NCI-H748 treated with DMSO at 0.1 percent for 48 hours (cell line): ENCODE results near the gene AGPAT2.

ENCODE experiments used
- DNase-seq: peaks from one replicate; lab custom pipeline; 2025; lab: John Stamatoyannopoulos, UW

Gene AGPAT2

GRCh38 chr9:136661641-136662325 is 25.5 kb downstream of the AGPAT2 start:
- no peak for DNase-seq

GRCh38 chr9:136660971-136661550 is 26.2 kb downstream of the AGPAT2 start:
- DNase-seq, result no peak

- no peak for DNase-seq
These were observed 27.1 kb downstream of the AGPAT2 start for GRCh38 chr9:136659861-136660784.

- no peak for DNase-seq
These were observed 28.3 kb downstream of the AGPAT2 start for GRCh38 chr9:136658849-136659535.

- DNase-seq, result no peak
These were observed 29.0 kb downstream of the AGPAT2 start for GRCh38 chr9:136657974-136658848.

GRCh38 chr9:136656795-136657611 is 30.3 kb downstream of the AGPAT2 start:
- DNase-seq, result no peak

- no peak for DNase-seq
These were observed 31.0 kb downstream of the AGPAT2 start for GRCh38 chr9:136656183-136656738.

GRCh38 chr9:136655536-136656182 is 31.6 kb downstream of the AGPAT2 start:
- DNase-seq, result no peak

- DNase-seq, result no peak
These were observed 32.3 kb downstream of the AGPAT2 start for GRCh38 chr9:136654820-136655535.

GRCh38 chr9:136653323-136654079 is 33.8 kb downstream of the AGPAT2 start:
- no peak for DNase-seq

GRCh38 chr9:136651860-136652259 is 35.4 kb downstream of the AGPAT2 start:
- DNase-seq, result no peak

- no peak for DNase-seq
These were observed 36.6 kb downstream of the AGPAT2 start for GRCh38 chr9:136650648-136651047.

- DNase-seq, result no peak
These were observed 37.2 kb downstream of the AGPAT2 start for GRCh38 chr9:136650021-136650420.

- no peak for DNase-seq
These were observed 38.5 kb downstream of the AGPAT2 start for GRCh38 chr9:136648751-136649150.

- no peak for DNase-seq
These were observed 40.2 kb downstream of the AGPAT2 start for GRCh38 chr9:136646827-136647711.

GRCh38 chr9:136645903-136646754 is 41.1 kb downstream of the AGPAT2 start:
- no peak for DNase-seq
